ENCODE data around the gene TAL2.

Gene TAL2

GRCh38 chr9:105656131-105656921, 5.9 kb upstream of the TAL2 start:
- TF ChIP-seq CTCF (IDR thresholded peaks at IDR 0.05; ENCODE audit: insufficient read depth, low read depth, low read length, missing control alignments): no peak
- DNase-seq (ENCODE audit: low read depth): peak; percentile 17
- peak overlapping the region; percentile 45 for H3K4me3 ChIP-seq (ENCODE audit: low read length)

GRCh38 chr9:105658351-105658750, 3.9 kb upstream of the TAL2 start:
- H3K4me3 ChIP-seq (ENCODE audit: low read length): no peak overlapping the region
- DNase-seq (ENCODE audit: low read depth): no peak
- TF ChIP-seq CTCF (IDR thresholded peaks at IDR 0.05; ENCODE audit: insufficient read depth, low read depth, low read length, missing control alignments): no peak

GRCh38 chr9:105661011-105661410, 1.2 kb upstream of the TAL2 start:
- no peak overlapping the region for H3K4me3 ChIP-seq (ENCODE audit: low read length)
- DNase-seq (ENCODE audit: low read depth): no peak
- no peak for TF ChIP-seq CTCF (IDR thresholded peaks at IDR 0.05; ENCODE audit: insufficient read depth, low read depth, low read length, missing control alignments)

- H3K4me3 ChIP-seq (ENCODE audit: low read length): no peak overlapping the region
- TF ChIP-seq CTCF (IDR thresholded peaks at IDR 0.05; ENCODE audit: insufficient read depth, low read depth, low read length, missing control alignments): no peak
- no peak for DNase-seq (ENCODE audit: low read depth)
These were observed 1.7 kb downstream of the TAL2 start for GRCh38 chr9:105663914-105664313.

GRCh38 chr9:105667867-105668266, 5.6 kb downstream of the TAL2 start:
- DNase-seq (ENCODE audit: low read depth): no peak
- no peak for TF ChIP-seq CTCF (IDR thresholded peaks at IDR 0.05; ENCODE audit: insufficient read depth, low read depth, low read length, missing control alignments)
- no peak overlapping the region for H3K4me3 ChIP-seq (ENCODE audit: low read length)

- no peak for TF ChIP-seq CTCF (IDR thresholded peaks at IDR 0.05; ENCODE audit: insufficient read depth, low read depth, low read length, missing control alignments)
These were observed 8.1 kb downstream of the TAL2 start for GRCh38 chr9:105670315-105670714.

GRCh38 chr9:105670775-105671174, 8.5 kb downstream of the TAL2 start:
- no peak for TF ChIP-seq CTCF (IDR thresholded peaks at IDR 0.05; ENCODE audit: insufficient read depth, low read depth, low read length, missing control alignments)
- H3K4me3 ChIP-seq (ENCODE audit: low read length): no peak overlapping the region
- DNase-seq (ENCODE audit: low read depth): no peak

More at GRCh38 chr9:105670315-105670714, 8.1 kb downstream of the TAL2 start:
- H3K4me3 ChIP-seq (ENCODE audit: low read length): no peak overlapping the region
- DNase-seq (ENCODE audit: low read depth): no peak

Measured in epithelial cell of esophagus (primary cell).